GM18511 (cell line): ENCODE measurements around the gene TBC1D2B.

Experiments used
- ATAC-seq: cut with Tn5 transposase; IDR thresholded peaks from one replicate; pipeline ENCODE4 v1.9.1; 2021; ENCODE audit warnings: mild to moderate bottlenecking, moderate library complexity; ENCODE audit not compliant: unreplicated experiment

TBC1D2B gene

GRCh38 chr15:78075490-78076230, 1.9 kb downstream of the TBC1D2B start:
- no peak for ATAC-seq

- no peak for ATAC-seq
Measured at GRCh38 chr15:78073046-78073787, 4.3 kb downstream of the TBC1D2B start.

- no peak for ATAC-seq
Measured at GRCh38 chr15:78072080-78072892, 5.2 kb downstream of the TBC1D2B start.

GRCh38 chr15:78071383-78071782, 6.1 kb downstream of the TBC1D2B start:
- ATAC-seq: no peak

- ATAC-seq: no peak
Measured at GRCh38 chr15:78070049-78070700, 7.3 kb downstream of the TBC1D2B start.

- no peak for ATAC-seq
Measured at GRCh38 chr15:78069462-78070029, 8.0 kb downstream of the TBC1D2B start.

- no peak for ATAC-seq
Measured at GRCh38 chr15:78069052-78069414, 8.5 kb downstream of the TBC1D2B start.

- ATAC-seq: no peak
Measured at GRCh38 chr15:78067328-78068228, 9.9 kb downstream of the TBC1D2B start.

- ATAC-seq: peak; percentile 58
Measured at GRCh38 chr15:78065973-78066946, 11.3 kb downstream of the TBC1D2B start.

GRCh38 chr15:78065284-78065872, 12.1 kb downstream of the TBC1D2B start:
- ATAC-seq: no peak

- ATAC-seq: no peak
Measured at GRCh38 chr15:78064544-78064943, 13.0 kb downstream of the TBC1D2B start.

GRCh38 chr15:78063970-78064385, 13.5 kb downstream of the TBC1D2B start:
- ATAC-seq: no peak

- no peak for ATAC-seq
Measured at GRCh38 chr15:78063217-78063616, 14.3 kb downstream of the TBC1D2B start.

- ATAC-seq: no peak
Measured at GRCh38 chr15:78061963-78062427, 15.5 kb downstream of the TBC1D2B start.

- no peak for ATAC-seq
Measured at GRCh38 chr15:78060232-78060631, 17.3 kb downstream of the TBC1D2B start.

GRCh38 chr15:78059110-78059839, 18.2 kb downstream of the TBC1D2B start:
- no peak for ATAC-seq

- no peak for ATAC-seq
Measured at GRCh38 chr15:78058401-78058935, 19.0 kb downstream of the TBC1D2B start.
